NCI-H510A (cell line): ENCODE results near the gene EPS15.
"Not testable (repeated sequence)": the region's sequence is repeated elsewhere in the genome, so short reads cannot be mapped to it uniquely, and the experiment has no call there.

Experiments used
- DNase-seq: peaks from one replicate; lab custom pipeline; 2025; lab: John Stamatoyannopoulos, UW

Gene EPS15

GRCh38 chr1:51519048-51519864 lies at the start of gene EPS15:
EPS15 (minus strand) TSS chr1:51519266; CDS start chr1:51519231, 35 bp downstream.
- peak; percentile 80 for DNase-seq

DNA sequence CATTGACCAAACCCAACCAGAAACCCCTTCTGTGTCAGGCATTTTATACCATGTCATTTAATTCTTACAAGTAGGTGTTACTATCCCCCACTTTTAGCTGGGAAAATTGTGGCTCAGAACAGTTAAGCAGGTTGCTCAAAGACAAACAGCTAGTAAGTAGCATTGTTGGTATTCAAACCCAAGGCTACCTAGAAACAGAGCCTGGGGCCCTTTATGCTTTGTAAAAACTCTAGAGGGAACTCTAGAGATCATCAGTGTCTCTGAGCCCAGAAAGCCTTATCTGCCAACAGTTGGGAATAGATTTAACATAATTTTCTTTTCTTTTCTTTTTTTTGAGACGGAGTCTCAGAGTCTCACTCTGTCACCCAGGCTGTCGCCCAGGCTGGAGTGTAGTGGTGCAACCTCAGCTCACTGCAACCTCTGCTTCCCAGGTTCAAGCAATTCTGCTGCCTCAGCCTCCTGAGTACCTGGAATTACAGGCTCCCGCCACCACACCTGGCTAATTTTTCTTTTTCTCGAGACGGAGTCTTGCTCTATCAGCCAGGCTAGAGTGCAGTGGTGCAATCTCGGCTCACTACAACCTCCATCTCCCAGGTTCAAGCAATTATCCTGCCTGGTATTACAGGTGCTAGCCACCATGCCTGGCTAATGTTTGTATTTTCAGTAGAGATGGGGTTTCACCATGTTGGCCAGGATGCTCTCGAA lies 49.3 kb upstream of the EPS15 start:
- DNase-seq = no peak

- DNase-seq = no peak
Measured at GRCh38 chr1:51567653-51568052, 48.6 kb upstream of the EPS15 start.

- DNase-seq = no peak
Measured at GRCh38 chr1:51566260-51566659, 47.2 kb upstream of the EPS15 start.

DNA sequence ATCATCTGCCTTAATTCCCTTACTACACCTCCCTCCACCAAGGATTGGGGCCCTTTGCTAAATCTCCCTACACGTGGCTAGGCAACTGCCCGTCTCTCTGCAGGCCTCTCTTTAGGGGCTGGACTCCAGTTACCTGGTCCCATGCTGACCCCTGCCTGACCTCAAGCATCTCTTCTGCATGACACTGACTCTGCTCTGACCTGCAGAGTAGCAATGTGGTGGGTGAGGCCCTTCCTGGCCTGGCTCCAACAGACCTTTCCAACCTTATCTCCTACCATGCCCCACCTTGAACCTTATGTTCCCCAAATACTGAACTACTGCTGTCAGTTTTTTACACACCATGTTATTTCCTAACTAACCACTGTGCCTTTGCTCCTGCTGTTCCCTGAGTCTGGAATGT lies 45.9 kb upstream of the EPS15 start:
- DNase-seq = no peak

DNA sequence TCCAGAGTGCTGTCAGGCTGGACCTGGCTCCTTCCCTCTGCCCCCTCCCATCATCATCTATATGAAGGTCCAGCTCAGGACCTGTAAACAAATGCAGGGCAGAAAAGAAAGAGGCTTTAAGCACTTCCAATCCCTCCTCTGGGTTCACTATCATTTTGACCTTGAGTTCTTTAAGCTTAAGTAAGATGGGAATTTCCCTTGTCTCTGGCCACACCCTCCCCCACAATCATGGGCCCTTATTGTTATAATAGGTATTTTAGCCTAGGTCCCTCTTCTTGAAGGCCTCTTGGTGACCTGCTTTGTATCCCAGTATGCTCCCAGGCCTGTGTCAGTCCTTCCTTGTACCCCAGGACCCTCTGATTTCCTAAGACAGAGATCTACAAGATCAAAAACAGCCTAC lies 45.1 kb upstream of the EPS15 start:
- no peak for DNase-seq

- no peak for DNase-seq
Measured at GRCh38 chr1:51561702-51562101, 42.6 kb upstream of the EPS15 start.

- DNase-seq = not testable (repeated sequence)
Measured at GRCh38 chr1:51560895-51561294, 41.8 kb upstream of the EPS15 start.

DNA sequence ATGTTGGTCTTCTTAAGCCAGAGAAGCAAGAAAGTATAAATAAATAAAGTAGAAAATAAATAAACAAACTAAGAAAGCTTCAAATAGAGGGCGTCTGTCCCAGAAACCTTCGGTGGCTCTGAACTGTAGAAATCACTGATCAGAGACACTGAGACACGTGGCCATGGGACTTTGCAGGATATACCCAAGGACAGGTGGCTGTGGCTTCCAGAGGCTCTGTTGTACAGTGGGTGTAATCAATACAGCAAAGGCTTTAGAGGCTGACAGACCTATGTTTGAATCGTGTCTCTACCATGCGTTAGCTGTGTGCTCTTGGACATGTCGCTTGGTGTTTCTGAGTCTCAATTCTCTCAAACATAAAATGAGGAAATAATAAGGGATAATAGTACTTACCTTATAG lies 41.0 kb upstream of the EPS15 start:
- no peak for DNase-seq

- no peak for DNase-seq
Measured at GRCh38 chr1:51559501-51559900, 40.4 kb upstream of the EPS15 start.

DNA sequence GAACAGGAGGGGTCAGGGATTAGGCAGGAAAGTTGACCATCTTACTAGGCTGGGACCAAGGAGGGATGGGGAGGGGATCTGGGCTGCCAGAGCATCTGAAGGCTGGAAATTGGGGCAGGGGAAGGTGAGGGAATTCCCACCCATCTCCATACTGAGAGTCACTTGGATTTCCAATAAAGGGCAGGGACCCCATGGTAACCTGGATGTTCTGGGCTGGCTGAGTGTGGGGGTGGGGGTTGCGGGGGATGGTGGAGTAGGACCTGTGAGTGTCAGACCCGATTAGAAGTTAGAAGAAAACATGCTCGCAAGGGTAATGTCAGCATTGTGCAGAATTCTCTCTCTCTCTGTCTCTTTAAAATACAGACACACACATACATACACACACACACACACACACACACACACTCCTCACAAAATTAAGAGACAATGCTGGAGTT lies 40.0 kb upstream of the EPS15 start:
- DNase-seq = no peak

DNA sequence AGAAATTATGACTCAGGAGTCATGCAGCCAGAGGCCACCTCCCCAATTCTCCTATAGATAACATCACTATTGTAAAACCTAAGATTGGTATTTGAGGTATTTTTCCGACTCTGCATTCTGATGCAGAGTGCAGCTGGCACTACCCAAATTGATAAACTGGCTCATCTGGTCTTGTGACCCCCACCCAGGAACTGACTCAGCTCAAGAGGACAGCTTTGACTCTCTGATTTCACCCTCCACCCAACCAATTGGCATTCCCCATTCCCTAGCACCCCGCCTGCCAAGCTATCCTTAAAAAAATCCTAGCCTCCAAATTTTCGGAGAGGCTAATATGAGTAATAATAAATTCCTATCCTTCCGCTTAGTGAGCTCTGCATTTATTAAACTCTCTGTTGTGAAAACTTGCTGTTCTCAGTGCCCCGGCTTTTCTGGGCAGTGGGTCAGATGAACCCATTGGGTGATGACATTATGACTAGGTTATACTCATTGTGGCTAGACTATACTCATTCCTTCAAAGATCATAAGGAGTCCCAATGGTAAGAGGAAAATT lies 39.4 kb upstream of the EPS15 start:
- DNase-seq = no peak

- no peak for DNase-seq
Measured at GRCh38 chr1:51557168-51557567, 38.1 kb upstream of the EPS15 start.

DNA sequence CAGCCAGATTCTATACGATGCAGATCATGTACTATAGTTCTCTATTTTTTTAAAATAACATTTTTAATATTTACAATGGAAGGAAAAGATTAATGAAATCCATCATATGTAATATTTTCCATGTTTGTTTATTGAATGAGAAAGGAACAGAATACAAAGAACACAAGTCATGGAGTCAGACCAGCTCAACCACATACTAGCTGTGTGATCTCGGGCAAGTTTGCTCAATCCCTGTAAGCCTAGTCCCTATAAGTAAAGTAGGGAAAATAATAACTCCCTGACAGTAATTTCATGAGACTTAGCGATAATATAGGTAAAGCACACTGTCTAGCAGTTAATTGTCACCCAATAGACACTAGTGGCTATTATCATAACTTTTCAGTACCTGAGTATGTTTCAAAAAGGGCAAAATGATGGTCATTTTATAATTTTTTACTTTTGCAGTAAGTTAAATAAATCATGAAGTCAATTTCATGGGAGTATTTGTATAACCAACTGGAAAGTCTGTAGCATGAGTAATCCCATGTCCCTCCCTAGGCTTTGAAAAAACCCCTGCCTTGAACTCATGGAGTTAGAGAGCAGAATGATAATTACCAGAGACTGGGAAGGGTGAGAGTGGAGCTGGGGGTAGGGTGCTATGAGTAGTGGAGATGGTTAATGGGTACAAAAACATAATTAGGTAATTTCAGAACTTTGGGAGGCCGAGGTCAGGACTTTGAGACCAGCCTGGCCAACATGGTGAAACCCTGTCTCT lies 37.0 kb upstream of the EPS15 start:
- no peak for DNase-seq

GRCh38 chr1:51553911-51554310 lies 34.8 kb upstream of the EPS15 start:
- no peak for DNase-seq

- DNase-seq = no peak
Measured at GRCh38 chr1:51552929-51553807, 34.1 kb upstream of the EPS15 start.

- no peak for DNase-seq
Measured at GRCh38 chr1:51551848-51552296, 32.8 kb upstream of the EPS15 start.

DNA sequence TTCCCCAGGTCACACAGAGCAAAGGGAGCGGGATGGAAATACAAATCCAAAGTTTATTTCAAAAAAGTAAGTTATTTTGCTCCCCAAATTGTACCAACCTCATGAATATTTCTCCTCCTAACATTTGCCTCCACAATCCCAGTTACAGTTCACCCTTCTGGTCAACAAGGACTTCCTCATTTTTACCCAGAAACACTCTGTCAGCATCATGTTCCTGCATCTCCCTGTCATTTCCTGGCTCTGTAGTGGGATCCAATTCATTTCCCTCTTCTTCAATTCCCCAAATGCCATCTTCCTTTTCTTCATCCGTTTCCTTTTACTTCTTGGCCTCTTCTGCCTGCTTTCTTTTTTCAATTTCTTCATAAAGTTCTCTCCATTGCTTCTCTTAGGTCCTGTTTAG lies 32.0 kb upstream of the EPS15 start:
- no peak for DNase-seq

- DNase-seq = no peak
Measured at GRCh38 chr1:51549901-51550300, 30.8 kb upstream of the EPS15 start.

DNA sequence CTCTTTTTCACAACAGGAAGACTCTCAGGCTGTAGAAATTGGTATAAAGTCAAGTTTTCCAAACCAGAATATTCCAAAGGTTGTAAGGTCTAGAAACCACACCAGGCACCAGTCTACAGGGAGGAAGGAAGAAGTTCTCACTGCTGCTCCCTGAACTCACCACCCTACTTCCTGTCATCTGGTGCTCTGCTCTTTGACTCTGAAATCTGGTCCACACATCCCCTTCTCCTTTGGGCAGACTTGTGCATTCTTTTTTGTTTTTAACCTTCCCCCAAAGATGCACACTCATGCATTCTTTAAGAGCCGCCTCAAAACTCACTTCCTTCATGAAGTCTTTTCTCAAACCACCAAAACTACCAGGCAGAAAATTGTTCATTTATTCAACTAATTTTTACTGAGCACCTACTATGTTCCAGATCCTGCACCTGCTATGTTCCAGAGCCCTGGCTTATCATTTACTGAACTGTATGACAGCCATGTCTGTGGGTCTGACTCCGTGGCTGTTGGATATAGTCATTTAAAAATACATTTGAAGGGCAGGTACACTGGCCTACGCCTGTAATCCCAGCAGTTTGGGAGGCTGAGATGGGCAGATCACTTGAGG lies 30.1 kb upstream of the EPS15 start:
- DNase-seq = no peak

GRCh38 chr1:51543858-51544257 lies 24.8 kb upstream of the EPS15 start:
- no peak for DNase-seq
